HG03064 (cell line): ENCODE measurements around the gene PRC1.
"Not testable (repeated sequence)": the region's sequence is repeated elsewhere in the genome, so short reads cannot be mapped to it uniquely, and the experiment has no call there.

Source experiments
- ATAC-seq: cut with Tn5 transposase; IDR thresholded peaks from one replicate; pipeline ENCODE4 v1.9.1; 2021; ENCODE audit warnings: low read depth; ENCODE audit not compliant: unreplicated experiment

PRC1 gene

GRCh38 chr15:90994417-90995311 lies at the start of gene PRC1:
Gene PRC1 (minus strand): TSS chr15:90994535. CDS start chr15:90994417, 118 bp downstream.
- ATAC-seq, result peak; percentile 91

GRCh38 chr15:91043202-91043874 lies 49.0 kb upstream of the PRC1 start:
- ATAC-seq, result no peak

- no peak for ATAC-seq
These were observed 46.5 kb upstream of the PRC1 start for GRCh38 chr15:91040856-91041255.

- ATAC-seq, result no peak
These were observed 45.7 kb upstream of the PRC1 start for GRCh38 chr15:91039996-91040395.

GRCh38 chr15:91032919-91033803 lies 38.8 kb upstream of the PRC1 start:
- no peak for ATAC-seq

GRCh38 chr15:91031796-91032195 lies 37.5 kb upstream of the PRC1 start:
- ATAC-seq, result no peak

GRCh38 chr15:91027677-91028076 lies 33.3 kb upstream of the PRC1 start:
- ATAC-seq, result no peak

GRCh38 chr15:91023720-91024119 lies 29.4 kb upstream of the PRC1 start:
- no peak for ATAC-seq

GRCh38 chr15:91022832-91023129 lies 28.4 kb upstream of the PRC1 start:
- ATAC-seq, result peak; percentile 7

GRCh38 chr15:91022075-91022831 lies 27.9 kb upstream of the PRC1 start, which contains the start of gene VPS33B:
Gene VPS33B (minus strand): TSS chr15:91022594. CDS start chr15:91022249, 345 bp downstream.
- ATAC-seq, result peak; percentile 55

- ATAC-seq, result no peak
These were observed 27.3 kb upstream of the PRC1 start for GRCh38 chr15:91021516-91022074.

GRCh38 chr15:91018158-91018557 lies 23.8 kb upstream of the PRC1 start:
- ATAC-seq, result no peak

- no peak for ATAC-seq
These were observed 23.4 kb upstream of the PRC1 start for GRCh38 chr15:91017716-91018115.

- not testable (repeated sequence) for ATAC-seq
These were observed 19.4 kb upstream of the PRC1 start for GRCh38 chr15:91013701-91014100.

GRCh38 chr15:91007266-91007665 lies 12.9 kb upstream of the PRC1 start:
- ATAC-seq, result no peak

- no peak for ATAC-seq
These were observed 6.9 kb upstream of the PRC1 start for GRCh38 chr15:91001209-91001608.

GRCh38 chr15:90998737-90999136 lies 4.4 kb upstream of the PRC1 start:
- ATAC-seq, result no peak

- ATAC-seq, result peak; percentile 15
These were observed 297 bp downstream of the PRC1 start for GRCh38 chr15:90994059-90994416.

- no peak for ATAC-seq
These were observed 2.6 kb downstream of the PRC1 start for GRCh38 chr15:90991587-90992285.
